ENCODE measurements around the gene DOCK1. TPM values are rescaled to one million over a fixed set of nuclear protein-coding genes. Genes with fewer than 3 reads are reported as not detected.

DOCK1 gene
- total RNA-seq, 6 experiments from 2014 or later: 50.6 to 59.9 (median 54.7) TPM

DNA sequence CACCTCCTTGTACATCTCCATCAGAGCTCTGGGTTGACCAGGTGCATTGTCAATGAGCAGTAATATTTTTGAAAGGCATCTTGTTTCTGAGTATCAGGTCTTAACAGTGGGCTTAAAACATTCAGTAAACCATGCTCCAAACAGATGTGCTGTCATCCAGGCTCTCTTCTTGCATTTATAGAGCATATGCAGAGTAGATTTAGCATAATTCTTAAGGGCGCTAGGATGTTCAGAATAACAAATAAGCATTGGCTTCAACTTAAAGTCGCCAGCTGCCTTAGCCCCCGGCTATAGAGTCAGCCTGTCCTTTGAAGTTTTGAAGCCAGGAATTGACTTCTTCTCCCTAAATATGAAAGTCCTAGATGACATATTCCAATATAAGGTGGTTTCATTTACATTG, 421.7 kb downstream of the DOCK1 start:
- TF ChIP-seq, protein P1, sequence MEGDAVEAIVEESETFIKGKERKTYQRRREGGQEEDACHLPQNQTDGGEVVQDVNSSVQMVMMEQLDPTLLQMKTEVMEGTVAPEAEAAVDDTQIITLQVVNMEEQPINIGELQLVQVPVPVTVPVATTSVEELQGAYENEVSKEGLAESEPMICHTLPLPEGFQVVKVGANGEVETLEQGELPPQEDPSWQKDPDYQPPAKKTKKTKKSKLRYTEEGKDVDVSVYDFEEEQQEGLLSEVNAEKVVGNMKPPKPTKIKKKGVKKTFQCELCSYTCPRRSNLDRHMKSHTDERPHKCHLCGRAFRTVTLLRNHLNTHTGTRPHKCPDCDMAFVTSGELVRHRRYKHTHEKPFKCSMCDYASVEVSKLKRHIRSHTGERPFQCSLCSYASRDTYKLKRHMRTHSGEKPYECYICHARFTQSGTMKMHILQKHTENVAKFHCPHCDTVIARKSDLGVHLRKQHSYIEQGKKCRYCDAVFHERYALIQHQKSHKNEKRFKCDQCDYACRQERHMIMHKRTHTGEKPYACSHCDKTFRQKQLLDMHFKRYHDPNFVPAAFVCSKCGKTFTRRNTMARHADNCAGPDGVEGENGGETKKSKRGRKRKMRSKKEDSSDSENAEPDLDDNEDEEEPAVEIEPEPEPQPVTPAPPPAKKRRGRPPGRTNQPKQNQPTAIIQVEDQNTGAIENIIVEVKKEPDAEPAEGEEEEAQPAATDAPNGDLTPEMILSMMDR (IDR thresholded peaks at IDR 0.05): no peak
- Mint-ChIP-seq H3K27me3 (ENCODE audit: insufficient read depth) (no peaks in the 10 kb centered on the region), H3K4me3 (no peak overlapping the region), H3K9me3 (no peaks in the 10 kb centered on the region), H3K27ac (no peak overlapping the region), H3K36me3 (ENCODE audit: low read depth) (no peaks in the 10 kb centered on the region), H3K4me1 (ENCODE audit: low read depth) (peaks cover 6% of the 10 kb centered on the region; the same call in 1 of the 2 replicates)
- DNase-seq: no peak

DNA sequence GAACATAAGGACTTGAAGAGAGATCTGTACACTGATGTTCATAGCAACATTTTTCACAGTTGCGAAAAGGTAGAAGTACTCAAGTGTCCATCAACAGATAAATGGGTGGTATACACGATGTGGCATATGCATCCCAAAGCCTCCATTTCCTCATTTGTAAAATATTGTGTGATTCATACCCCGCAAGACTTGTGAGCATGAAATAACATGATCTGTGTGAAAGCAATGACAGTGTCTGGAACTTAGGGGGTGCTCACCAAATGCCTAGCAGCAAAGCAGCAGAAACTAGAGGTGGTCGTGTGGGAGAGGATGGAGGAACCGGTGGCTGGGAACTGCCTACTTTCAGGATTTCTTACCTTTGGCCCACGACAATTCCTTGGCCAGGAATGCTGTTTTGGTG, 426.5 kb downstream of the DOCK1 start:
- Mint-ChIP-seq H3K27me3 (ENCODE audit: insufficient read depth) (no peaks in the 10 kb centered on the region; the same call in 1 of the 2 replicates), H3K36me3 (ENCODE audit: low read depth) (no peaks in the 10 kb centered on the region), H3K4me3 (no peak overlapping the region), H3K9me3 (no peaks in the 10 kb centered on the region), H3K4me1 (ENCODE audit: low read depth) (peaks cover 8% of the 10 kb centered on the region), H3K27ac (no peak overlapping the region)
- no peak for DNase-seq
- TF ChIP-seq, protein P1 (IDR thresholded peaks at IDR 0.05): no peak

DNA sequence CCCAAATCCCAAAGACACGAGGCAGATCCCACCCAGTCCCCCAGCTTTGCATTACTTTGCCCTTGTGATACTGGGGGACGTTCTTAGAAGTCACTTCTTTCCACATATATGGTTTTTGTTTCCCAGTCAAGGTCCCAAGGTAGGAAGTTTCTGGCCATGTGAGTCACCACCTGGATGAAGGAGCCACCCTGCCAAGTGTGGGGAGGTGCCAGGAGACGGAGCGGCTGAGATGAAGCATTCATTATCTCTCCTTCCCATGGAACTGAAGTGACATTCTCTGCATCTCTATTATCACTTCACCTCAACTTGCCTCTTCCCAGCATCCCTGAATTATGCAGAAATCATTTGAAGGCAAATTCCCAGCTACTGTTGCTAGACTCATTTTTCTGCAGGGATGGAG, 427.4 kb downstream of the DOCK1 start:
- TF ChIP-seq, protein P1 (IDR thresholded peaks at IDR 0.05): no peak
- Mint-ChIP-seq H3K4me1 (ENCODE audit: low read depth) (peaks cover 8% of the 10 kb centered on the region), H3K4me3 (no peak overlapping the region), H3K27me3 (ENCODE audit: insufficient read depth) (no peaks in the 10 kb centered on the region; the same call in 1 of the 2 replicates), H3K36me3 (ENCODE audit: low read depth) (no peaks in the 10 kb centered on the region), H3K9me3 (no peaks in the 10 kb centered on the region), H3K27ac (no peak overlapping the region)
- DNase-seq: no peak

DNA sequence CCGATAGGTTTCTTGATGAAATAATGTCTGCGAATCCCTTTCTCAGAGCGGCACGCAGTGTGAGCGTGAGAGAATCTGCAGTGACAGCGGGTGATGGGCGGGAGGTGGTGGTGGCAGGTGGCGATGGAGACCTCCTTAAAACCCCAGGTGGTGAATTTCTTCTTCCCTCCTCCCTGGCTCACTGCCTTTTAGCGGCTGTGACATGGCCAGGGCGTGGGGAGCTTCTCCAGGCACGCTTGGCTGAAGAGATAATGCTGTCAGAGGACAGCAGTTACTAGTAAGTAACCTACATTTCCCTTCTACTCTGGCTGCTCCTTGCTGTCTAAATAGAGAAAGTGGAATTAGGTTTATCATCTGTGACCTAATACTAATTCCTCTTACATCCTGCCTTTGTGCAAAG, 432.6 kb downstream of the DOCK1 start:
- Mint-ChIP-seq H3K4me3 (no peak overlapping the region), H3K4me1 (ENCODE audit: low read depth) (peaks cover 1% of the 10 kb centered on the region; the same call in 1 of the 2 replicates), H3K36me3 (ENCODE audit: low read depth) (0 out of 2 replicates have a peak, but pooled peaks cover 5% of the 10 kb centered on the region), H3K27me3 (ENCODE audit: insufficient read depth) (no peaks in the 10 kb centered on the region), H3K9me3 (no peaks in the 10 kb centered on the region), H3K27ac (no peak overlapping the region)
- TF ChIP-seq, protein P1 (IDR thresholded peaks at IDR 0.05): no peak
- DNase-seq: no peak

DNA sequence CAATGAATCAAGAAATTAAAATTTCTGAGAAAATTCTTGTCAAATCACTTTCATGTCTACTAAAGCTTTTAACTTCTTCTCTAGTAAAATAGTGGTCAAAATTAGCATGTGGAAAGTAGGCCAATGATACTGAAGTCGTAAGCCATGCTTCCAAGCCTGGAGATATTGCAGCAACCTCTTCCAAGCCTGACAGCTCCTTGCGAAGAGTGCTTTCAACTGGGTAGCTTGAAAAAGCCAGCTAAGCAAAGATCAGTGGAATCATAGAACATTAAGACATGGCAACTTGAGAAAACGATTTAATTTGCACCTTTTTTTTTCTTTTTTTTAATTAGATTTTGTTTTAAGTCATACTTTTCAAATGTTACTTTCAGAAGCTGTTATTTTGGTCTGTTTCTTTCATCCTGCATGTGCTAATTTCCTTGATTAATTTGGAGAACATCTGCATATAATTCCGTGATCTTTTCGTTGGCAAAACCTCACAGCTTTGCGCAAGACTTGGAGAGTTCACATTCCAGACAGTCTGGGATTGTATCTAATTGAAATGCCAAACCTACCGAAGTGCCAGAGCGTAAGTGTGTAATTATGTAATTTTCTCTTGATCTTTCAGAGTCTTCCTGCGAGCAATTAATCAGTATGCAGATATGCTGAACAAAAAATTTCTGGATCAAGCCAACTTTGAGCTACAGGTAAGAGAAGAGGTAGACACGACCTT, 433.3 kb downstream of the DOCK1 start:
- Mint-ChIP-seq H3K4me1 (ENCODE audit: low read depth) (no peaks in the 10 kb centered on the region), H3K27me3 (ENCODE audit: insufficient read depth) (no peaks in the 10 kb centered on the region), H3K36me3 (ENCODE audit: low read depth) (peaks cover 10% of the 10 kb centered on the region; the same call in 1 of the 2 replicates), H3K27ac (no peak overlapping the region), H3K4me3 (no peak overlapping the region), H3K9me3 (no peaks in the 10 kb centered on the region)
- DNase-seq: no peak
- TF ChIP-seq, protein P1 (IDR thresholded peaks at IDR 0.05): no peak

Data from HFFc6 (cell line).